Measurements from ENCODE around the gene MASP2. TPM values are rescaled to one million over a fixed set of nuclear protein-coding genes. Genes with fewer than 3 reads are reported as not detected.

MASP2 gene
- total and polyA plus RNA-seq, 2 of the 8 experiments (the other 6 are each of a cell fraction or from before 2014, with no cell fraction given): 0.54 to 1.2 TPM

- TF ChIP-seq TAF1 (IDR thresholded peaks at IDR 0.05; ENCODE audit: low read depth, low read length) (peak; percentile 74), TCF12 (IDR thresholded peaks at IDR 0.05; ENCODE audit: low read depth, low read length) (no peak), GABPA (IDR thresholded peaks at IDR 0.05; ENCODE audit: borderline replicate concordance, insufficient read depth, low read length) (0 out of 2 replicates have a peak, but pooled peaks have one; percentile 42), CBX8 (IDR thresholded peaks at IDR 0.05; ENCODE audit: borderline replicate concordance, low read depth, low read length) (no peak), E2F6 (IDR thresholded peaks at IDR 0.05) (no peak), JUN (IDR thresholded peaks at IDR 0.05; ENCODE audit: low read depth, low read length) (no peak), MAX (IDR thresholded peaks at IDR 0.05) (peak; percentile 74), CHD1 (IDR thresholded peaks at IDR 0.05; ENCODE audit: low read depth, low read length) (no peak), YY1 (IDR thresholded peaks at IDR 0.05; ENCODE audit: low read depth, low read length) (no peak), EZH2 (IDR thresholded peaks at IDR 0.05; ENCODE audit: low read depth, low read length, severe bottlenecking) (no peak), SP2 (IDR thresholded peaks at IDR 0.05; ENCODE audit: low read length) (peak; percentile 11; the same call in 1 of the 2 replicates), PHF8 (conservative IDR thresholded peaks at IDR 0.05; ENCODE audit: low read depth, low read length) (peak; percentile 89), EP300 (IDR thresholded peaks at IDR 0.05; ENCODE audit: borderline replicate concordance in 1 of 2, low read depth in 2 of 2, low read length in 2 of 2) (no peak), TEAD4 (IDR thresholded peaks at IDR 0.05; ENCODE audit: low read depth, low read length) (no peak), NANOG (IDR thresholded peaks at IDR 0.05; ENCODE audit: insufficient read depth, low read depth, low read length, poor library complexity, severe bottlenecking) (no peak), KDM5A (IDR thresholded peaks at IDR 0.05; ENCODE audit: low read length) (no peak), EGR1 (IDR thresholded peaks at IDR 0.05; ENCODE audit: borderline replicate concordance, low read depth, low read length) (no peak), CTCF (IDR thresholded peaks at IDR 0.05; ENCODE audit: control extremely low read depth in 1 of 3, insufficient read depth in 1 of 3, low read depth in 1 of 3, low read length in 3 of 3) (peak in 2 of 3 experiments; percentile 35 to 43; a peak in 3 of 4 replicates)
These were observed 13.2 kb upstream of the MASP2 start, which contains the start of gene SRM (continued) for GRCh38 chr1:11059968-11060830.
